HG03045 (cell line): ENCODE results near the gene RPN1.
"Not testable (repeated sequence)": the region's sequence is repeated elsewhere in the genome, so short reads cannot be mapped to it uniquely, and the experiment has no call there.

ENCODE experiments used
- ATAC-seq: cut with Tn5 transposase; IDR thresholded peaks from one replicate; pipeline ENCODE4 v1.9.1; 2021; ENCODE audit warnings: mild to moderate bottlenecking, moderate library complexity; ENCODE audit not compliant: unreplicated experiment

The RPN1 gene

DNA sequence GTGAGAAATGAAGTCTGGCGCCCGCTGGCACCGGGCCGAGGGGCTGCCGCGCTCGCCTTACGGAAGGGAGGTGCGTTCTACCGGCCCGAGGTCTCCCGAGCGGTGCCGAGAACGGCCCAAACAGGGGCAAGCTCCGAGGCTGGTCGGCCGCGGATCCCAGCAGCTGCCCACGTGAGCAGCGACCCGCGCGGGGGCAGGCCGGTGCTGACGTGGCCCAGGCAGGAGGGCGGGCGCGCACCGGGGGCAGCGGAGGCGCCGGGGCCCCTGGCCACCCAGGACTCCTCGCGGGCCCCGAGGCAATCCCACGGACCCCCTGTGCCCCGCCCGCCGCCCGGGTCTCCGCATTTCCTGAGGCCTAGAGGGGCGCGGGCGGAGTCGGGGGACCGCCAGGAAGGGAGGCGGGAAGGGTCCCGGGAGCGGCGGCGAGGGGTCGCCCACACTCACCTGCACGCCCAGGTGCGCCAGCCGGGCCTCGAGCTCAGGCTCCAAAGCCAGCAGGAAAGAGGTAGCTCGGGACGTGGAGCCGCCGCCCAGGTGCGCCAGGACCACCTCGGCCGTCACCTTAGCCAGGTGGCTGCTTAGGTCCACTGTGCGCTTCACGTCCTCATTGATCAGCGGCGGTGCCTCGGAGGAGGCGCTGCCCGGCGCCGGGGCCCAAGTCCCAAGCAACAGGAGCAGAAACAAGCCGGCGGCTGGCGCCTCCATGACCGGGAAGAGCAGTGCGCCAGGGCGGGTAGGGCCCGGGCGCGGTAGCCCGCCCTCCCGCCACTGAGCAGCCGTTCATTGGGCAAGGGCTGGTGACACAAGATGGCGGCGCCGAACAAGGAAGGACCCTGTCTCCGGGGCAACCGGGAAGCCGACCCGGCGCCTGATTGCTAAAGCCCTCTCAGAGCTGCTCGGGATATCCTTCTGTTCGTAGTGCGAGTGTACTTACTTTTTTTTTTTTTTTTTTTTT lies at the start of gene RPN1:
Gene RPN1 (minus strand): TSS at position 723 of the 955 bp plus-strand sequence. CDS start 18 bp downstream, at position 705.
- peak; percentile 96 for ATAC-seq

DNA sequence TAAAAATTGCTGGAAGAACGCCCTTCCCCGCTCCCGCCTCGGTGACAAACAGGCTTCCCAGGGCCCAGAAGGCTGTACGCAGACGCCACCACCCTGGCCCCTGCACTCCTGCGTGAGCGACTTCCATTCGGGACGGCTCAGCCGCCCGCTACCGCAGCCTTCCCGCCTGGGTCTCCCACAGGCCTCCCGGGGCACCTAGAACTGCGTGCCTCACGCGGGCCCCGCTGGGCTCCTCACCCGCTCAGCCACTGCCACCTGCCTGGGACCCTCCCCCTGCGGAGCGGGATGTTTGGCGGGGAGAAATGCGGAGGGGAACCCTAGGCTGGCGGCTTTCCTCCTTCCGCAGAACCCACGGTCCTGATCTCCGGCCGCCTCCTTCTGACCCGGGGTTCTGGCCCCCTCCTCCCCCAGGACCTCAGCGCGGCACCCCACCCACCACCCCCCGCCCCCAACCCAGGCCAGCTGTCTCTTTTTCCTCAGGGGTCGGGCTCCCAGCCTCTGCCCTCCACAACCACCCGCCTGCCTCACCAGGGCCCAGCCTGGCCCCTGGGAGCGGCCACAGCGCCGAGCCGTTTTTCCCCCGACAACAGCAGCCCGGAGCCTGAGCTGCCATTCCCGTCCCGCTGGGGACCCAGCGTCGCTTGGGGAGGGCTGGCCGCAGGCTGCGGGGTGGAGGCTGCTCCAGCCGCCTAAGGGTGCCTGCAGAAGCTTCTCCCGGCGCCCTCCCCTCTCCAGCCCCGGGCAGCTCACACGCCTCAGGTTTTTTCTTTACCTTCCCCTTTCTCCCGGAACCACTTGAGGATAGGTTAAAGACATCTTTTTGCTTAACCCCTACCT lies 47.8 kb upstream of the RPN1 start:
- no peak for ATAC-seq

- ATAC-seq: no peak
Measured at GRCh38 chr3:128697341-128697740, 46.7 kb upstream of the RPN1 start.

- ATAC-seq: no peak
Measured at GRCh38 chr3:128693696-128694095, 43.1 kb upstream of the RPN1 start.

DNA sequence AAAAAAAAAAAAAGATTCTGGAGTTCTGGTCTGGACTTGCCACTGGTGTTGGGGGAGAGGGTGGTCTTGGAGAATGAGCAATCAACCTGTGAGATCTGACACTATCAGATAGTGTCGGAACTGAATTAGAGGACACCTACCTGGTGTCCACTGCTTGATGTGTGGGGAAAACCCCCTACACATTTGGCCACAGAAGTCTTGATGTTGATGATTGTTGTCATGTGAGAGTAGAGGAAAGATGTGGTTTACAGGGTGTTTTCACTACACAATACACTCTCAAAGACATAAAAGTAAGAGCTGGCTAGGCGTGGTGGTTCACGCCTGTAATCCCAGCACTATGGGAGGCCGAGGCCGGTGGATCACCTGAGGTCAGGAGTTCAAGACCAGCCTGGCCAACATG lies 38.4 kb upstream of the RPN1 start:
- ATAC-seq: no peak

GRCh38 chr3:128686465-128686864 lies 35.8 kb upstream of the RPN1 start:
- ATAC-seq: no peak

GRCh38 chr3:128684986-128685726 lies 34.5 kb upstream of the RPN1 start:
- no peak for ATAC-seq

DNA sequence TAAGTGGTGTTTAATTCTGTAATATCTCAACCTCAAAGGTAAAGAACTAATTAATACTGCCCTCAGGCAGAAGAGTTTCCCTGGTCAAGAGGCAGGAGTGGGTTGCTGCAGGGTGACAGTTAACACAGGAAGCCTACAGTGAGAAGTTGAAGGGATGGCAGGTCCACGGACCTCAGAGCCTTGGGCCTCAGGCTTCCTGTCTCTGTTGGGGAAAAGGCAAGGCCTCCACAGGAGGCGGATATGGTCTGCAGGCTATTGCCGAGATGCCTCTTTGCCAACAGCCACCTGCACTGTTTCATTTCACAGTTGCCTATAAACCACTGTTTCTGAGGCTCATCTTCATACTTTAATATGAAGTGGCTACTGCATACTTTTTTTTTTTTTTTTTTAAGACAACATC lies 33.3 kb upstream of the RPN1 start:
- ATAC-seq: no peak

DNA sequence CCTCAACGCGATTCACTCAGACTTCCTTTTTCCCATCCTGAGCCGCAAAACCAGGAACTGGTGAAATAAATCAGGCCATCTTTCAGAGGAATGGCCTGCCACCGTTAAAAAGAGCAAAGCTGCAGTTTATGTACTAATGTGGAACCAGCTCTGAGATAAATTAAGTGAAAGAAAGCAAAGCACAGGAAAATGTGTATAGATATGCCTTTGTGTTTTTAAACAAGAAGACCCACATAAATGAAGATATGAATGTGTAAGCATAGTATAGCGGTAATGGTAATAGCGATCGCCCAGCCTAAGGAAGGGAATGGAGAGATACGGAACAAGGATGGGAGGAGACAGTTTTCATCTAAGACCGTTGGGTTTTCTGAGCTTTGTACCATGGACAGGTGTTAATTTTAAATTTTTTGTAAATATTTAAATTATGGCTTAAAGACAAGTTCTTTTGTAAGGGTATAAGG lies 30.8 kb upstream of the RPN1 start:
- ATAC-seq: no peak

GRCh38 chr3:128680603-128681368 lies 30.2 kb upstream of the RPN1 start:
- peak; percentile 96 for ATAC-seq

- no peak for ATAC-seq
Measured at GRCh38 chr3:128679338-128679737, 28.7 kb upstream of the RPN1 start.

DNA sequence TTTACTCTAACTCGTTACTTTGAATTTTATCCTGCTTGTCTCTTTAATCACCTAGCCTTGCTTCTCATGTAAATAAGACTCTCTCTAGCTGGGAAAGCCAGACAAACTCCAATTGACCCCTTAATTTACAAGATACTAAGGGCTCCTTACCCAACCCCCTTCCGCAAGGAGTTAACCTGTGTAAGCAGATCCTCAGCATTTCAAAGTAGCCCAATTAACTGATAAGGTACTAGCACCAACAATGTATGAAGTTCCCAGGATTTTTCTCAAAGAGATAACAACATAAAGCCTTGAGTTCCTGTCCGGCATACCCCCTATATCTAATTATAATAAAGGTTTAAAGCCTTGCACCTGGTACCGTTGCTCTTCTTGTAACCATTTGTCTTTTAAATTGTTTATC lies 25.2 kb upstream of the RPN1 start:
- ATAC-seq: not testable (repeated sequence)

DNA sequence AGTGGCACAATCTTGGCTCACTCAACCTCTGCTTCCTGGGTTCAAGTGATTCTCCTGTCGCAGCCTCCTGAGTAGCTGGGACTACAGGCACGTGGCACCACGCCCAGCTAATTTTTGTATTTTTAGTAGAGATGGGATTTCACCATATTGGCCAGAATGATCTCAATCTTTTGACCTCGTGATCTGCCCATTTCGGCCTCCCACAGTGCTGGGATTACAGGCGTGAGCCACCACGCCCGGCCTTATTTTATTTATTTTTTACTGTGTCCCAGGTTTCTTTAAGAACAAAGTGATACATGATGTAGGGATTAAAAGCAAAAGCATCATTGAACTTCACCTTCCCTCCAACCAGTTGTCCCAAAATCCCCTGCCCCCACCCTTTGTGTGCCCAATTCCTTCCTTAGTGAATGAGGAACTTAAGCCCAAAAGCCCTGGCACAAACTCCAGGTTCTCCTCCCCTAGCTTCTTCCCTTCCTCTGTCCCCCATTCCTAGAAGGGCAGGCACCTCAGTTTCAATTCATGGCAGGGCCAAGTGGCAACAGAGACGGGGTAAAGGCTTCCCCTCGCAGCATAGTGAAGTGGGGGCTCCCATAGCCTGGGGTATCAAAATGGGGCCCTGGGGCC lies 23.7 kb upstream of the RPN1 start:
- ATAC-seq: no peak

DNA sequence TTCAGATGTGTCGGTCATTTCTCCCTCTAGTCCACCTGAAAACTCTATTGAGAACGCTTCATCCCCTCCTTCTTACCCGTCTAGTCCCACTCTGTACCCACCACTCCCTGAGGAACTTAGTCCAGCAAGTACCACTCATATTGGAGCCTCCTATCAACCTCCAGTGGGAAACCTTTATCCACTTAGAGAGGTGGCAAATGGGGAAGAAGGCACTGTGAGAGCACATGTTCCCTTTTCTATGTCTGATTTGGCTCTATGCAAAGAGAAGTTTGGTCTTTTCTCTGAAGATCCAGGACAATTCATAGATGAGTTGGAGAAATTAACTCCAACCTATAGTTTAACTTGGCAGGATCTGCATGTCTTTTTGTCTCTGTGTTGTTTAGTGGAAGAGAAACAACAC lies 17.0 kb upstream of the RPN1 start:
- no peak for ATAC-seq

DNA sequence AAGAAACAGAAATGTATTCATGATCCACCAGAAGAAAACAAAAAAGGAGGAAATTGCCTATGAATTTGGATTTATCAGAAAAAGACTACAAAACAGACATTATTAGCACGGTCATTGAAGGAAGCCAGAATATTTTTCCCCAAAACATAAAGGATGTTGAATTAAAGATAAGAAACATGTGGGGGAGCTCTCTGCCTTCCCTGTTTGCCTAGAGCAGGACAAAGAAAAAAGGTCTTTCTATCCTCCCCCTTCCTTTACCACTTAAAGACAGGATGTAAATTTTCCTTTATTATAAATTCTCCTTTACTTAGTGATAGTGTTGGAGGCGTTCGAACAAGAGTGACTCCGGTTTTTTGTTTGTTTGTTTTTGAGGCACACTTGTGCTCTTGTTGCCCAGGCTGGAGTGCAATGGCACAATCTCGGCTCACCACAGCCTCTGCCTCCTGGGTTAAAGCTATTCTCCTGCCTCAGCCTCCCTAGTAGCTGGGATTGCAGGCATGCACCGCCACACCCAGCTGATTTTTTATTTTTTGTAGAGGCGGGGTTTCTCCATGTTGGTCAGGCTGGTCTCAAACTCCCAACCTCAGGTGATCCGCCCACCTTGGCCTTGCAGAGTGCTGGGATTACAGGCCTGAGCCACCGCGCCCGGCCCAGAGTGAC lies 14.9 kb upstream of the RPN1 start:
- ATAC-seq: no peak

- ATAC-seq: no peak
Measured at GRCh38 chr3:128663151-128663550, 12.5 kb upstream of the RPN1 start.

DNA sequence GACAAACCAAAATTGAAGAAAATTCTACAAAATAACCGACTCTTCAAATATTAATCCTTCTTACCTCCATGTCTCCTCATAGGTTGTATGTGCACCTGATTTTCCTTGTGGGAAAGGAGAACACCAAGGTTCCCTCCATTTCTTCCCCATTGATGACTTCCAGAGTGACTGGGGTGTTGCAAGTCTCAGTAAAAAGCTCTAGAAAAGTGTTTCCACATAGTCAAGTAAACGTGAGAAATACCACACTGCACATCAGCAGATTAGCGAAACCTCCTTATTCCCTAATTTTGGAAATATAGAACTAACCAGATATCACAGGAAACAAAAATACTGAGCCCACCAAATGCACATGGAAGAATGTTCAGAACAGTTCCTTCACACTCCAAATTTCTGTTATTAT lies 4.9 kb upstream of the RPN1 start:
- ATAC-seq: no peak

GRCh38 chr3:128653993-128654805 lies 3.6 kb upstream of the RPN1 start:
- ATAC-seq: not testable (repeated sequence)
